HG02588 (cell line): ENCODE results near the gene COX5A.

Source experiments
- ATAC-seq: cut with Tn5 transposase; IDR thresholded peaks from one replicate; pipeline ENCODE4 v1.9.1; 2021; ENCODE audit warnings: mild to moderate bottlenecking, moderate library complexity; ENCODE audit not compliant: unreplicated experiment

Gene COX5A

GRCh38 chr15:74873036-74873755, 64.7 kb downstream of the COX5A start, which contains the start of gene SCAMP2:
TSS of gene SCAMP2 (minus strand) at chr15:74873365. CDS start at chr15:74873255, 110 bp downstream.
- ATAC-seq, result peak; percentile 76

GRCh38 chr15:74872702-74873035, 65.2 kb downstream of the COX5A start:
- no peak for ATAC-seq

- no peak for ATAC-seq
Measured at GRCh38 chr15:74870436-74871215, 67.2 kb downstream of the COX5A start.
